Activated CD4-positive, alpha-beta T cell treated with anti-CD3 and anti-CD28 coated beads for 4 hours (primary cell): ENCODE measurements around the gene PLEKHG1.

ENCODE experiments used
- DNase-seq, 2 donors: peaks; one replicate each; pipeline ENCODE4 v3.0.0-alpha.2; 2020

Gene PLEKHG1

GRCh38 chr6:150590446-150590845 lies 9.2 kb upstream of the PLEKHG1 start:
- DNase-seq = no peak

DNA sequence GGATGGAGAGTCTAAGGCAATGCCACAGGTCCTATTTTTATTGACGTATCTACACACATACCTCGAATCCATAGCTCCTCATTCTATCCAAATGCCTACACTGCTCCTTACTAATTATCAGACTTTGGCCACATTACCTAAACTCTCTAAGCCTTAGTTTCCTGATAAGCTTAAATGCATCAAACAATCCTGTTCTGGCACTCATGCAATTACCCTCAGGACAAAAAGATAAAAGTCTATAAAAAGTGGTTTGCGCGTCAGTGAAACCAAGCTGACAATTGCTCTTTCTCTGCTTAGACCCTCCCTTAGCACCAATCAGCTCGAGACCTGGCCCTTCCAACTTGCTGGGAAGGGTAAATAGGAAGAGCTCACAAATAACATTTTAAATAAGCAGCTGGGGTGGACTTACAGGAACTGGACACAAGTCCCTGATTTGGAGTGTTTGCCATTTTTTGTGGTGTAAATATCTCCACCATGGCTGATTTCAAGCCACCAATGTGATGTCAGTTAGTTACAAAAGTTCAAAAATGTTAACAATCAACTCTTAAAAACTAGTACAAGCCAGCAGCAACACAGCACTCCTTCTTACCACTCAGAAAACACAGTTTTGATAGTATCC lies 7.2 kb upstream of the PLEKHG1 start:
- DNase-seq = no peak

DNA sequence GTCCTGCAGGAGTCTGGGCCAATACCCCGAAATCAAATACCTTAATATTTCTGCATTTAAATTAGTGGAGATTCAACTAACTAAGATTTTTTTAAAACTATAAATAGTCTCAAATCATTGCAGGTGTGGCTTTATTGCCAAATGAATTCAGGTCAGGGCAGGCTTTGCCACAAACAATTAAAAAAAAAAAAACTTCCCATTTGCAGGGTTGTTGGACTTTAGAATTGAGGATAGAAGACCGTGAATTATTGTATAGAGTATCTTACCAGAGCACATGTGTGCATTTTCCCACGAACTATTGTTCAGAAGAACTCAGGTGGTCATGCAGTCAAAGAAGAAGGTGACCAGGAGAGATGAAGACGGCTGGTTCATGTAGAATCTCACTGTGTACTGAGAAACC lies 6.6 kb upstream of the PLEKHG1 start:
- no peak for DNase-seq

- DNase-seq = no peak
Measured at GRCh38 chr6:150596439-150596838, 3.2 kb upstream of the PLEKHG1 start.

DNA sequence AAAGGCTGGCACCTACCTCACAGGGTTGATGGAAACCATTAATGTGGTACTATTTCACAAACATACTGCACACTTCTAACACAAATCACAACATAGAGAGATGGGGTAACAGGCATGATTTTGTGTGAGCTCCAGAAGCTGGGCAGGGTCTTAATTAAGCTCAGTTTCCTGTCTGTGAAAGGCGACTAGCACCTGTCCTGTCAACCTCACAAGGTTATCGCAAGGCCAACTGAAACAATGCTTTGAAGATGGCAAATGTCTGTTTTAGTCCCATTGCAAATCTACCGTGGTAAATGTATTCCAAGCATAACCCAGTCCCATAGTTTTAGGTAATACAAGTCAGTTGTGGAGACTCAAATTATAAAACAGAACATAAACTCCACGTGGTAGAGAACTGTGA lies 1.3 kb upstream of the PLEKHG1 start:
- DNase-seq = no peak

- DNase-seq = no peak
Measured at GRCh38 chr6:150598858-150599198, 857 bp upstream of the PLEKHG1 start.

DNA sequence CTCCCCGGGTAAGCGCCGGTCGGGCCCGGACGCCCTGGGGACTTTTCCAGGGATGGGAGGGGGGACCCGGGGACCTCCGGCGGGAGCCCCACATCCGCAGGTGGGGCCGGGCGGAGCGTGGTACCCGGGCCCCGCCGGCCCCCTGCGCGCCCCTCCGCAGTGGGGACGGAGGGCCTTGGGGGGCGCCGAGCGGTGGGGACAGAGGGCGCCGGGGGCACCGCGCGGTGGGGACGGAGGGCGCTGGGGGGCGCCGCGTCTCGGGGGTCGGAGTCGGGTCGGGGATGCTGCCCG lies 270 bp downstream of the PLEKHG1 start:
- DNase-seq = no peak

- DNase-seq = peak; percentile 41 to 52
Measured at GRCh38 chr6:150600301-150601017, 774 bp downstream of the PLEKHG1 start.

DNA sequence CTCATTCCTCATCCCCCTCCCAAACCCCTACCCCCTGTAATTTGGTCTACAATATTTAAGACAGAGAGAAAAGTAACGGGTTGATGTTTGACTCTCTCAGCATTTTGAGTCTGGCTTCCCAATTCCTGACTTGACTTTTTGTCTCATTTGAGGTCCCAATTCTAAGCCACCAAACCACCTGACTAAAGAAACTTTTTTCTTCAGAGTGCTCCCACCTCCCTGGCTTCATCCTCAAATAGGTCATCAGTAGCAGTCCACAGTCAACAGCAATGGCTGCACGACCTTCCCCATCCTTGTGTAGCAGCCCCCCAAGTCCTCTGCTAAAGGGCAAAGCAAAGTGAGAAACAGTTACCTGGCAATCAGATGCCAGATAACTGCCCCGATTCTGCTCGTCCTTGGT lies 1.8 kb downstream of the PLEKHG1 start:
- DNase-seq = no peak

DNA sequence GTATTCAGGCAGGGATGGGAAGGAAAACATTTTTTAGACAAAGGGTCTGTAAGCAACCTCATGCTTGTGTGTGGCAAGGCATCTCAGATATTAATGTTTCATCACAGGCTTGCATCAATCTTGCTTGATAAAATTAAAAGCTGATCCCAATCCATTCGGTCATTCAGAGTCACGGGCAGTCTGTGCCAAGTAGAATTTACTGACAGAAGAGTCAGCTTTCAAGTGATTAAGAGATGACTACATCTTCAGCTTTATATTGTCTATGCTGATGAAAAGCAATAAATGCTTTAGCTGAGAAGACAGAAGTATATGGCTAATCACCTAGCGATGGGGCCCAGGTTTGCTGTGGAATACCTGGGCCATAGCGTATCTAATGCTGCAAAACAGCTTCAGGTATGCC lies 3.5 kb downstream of the PLEKHG1 start:
- no peak for DNase-seq

- DNase-seq = no peak
Measured at GRCh38 chr6:150604467-150604866, 4.8 kb downstream of the PLEKHG1 start.

DNA sequence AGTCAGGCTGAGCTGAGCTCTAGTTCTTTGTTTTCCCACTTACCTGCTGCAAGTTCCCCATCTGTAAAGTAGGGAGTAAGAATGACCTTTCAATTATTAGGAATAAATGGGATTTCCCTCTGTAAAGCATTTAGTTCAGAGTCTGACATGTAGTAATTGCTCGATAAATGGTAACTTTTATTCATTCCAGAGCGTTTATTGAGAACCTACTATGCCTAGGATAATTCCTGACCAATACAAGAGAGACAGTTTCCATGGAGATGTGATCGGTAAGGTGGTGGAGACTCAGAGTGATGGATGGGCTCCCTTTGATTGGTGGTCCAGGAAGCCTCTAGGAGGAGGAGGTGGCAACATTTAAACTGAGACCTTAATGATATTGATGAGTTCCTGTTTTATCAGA lies 5.6 kb downstream of the PLEKHG1 start:
- no peak for DNase-seq

DNA sequence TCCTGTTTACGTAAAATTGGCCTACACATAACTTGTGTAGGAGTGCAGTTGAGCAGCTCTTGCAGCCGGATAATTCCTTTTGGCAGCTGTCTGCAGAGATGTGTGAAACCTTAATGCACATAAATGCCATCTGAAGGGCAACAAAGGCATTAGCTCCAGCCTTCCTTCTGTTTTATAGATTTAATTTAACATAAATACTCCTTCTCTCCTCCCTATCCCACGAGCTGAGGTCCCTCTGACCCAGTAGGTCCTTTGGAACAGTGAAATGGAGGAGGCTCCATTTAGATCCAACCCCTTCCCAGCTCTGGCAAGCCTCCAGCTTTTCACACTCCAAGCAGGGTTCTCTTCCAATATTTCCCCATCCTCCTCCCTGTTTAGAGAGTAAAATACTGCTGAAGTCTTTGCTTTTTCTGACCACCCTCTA lies 6.5 kb downstream of the PLEKHG1 start:
- no peak for DNase-seq

GRCh38 chr6:150606647-150607328 lies 7.1 kb downstream of the PLEKHG1 start:
- DNase-seq = no peak

GRCh38 chr6:150607329-150607650 lies 7.6 kb downstream of the PLEKHG1 start:
- no peak for DNase-seq

DNA sequence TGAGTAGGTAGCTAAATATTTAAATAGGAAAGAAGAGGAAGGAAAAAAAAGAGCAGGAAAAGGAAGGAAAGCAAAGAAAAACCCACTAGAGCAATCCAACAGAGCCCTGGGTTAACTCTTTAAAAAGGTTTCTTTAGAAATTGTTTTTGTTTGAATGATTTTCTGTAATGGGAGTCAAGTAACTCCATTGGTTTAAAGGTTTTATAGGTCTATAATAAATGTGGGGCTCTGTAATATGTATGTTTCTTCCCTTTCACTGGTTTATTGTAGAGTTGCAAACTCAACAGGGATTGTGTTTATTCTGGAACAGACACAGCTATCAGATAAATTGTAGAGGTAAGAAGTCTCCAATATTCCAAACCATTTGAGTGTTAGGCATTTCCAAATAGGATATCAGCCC lies 10.9 kb downstream of the PLEKHG1 start:
- no peak for DNase-seq

DNA sequence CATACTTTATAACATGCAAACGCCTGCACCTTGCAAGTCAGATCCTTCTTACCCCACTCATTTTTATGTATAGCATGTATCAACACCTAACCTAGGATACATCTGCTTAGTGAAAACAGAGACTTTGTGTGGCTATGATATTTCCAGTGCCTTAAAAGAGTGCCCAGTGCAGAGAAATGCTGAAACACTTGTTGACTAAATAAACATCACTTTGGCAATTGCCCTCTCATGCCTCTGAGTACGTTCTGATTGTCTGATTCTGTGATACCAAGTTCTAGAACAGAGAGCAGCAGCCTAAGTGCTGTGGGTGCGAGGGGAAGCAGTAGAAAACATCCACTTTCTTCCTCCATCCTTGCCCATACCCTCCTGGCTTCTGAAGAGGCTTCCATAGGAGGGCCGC lies 13.6 kb downstream of the PLEKHG1 start:
- DNase-seq = no peak

- DNase-seq = no peak
Measured at GRCh38 chr6:150615967-150616366, 16.3 kb downstream of the PLEKHG1 start.

DNA sequence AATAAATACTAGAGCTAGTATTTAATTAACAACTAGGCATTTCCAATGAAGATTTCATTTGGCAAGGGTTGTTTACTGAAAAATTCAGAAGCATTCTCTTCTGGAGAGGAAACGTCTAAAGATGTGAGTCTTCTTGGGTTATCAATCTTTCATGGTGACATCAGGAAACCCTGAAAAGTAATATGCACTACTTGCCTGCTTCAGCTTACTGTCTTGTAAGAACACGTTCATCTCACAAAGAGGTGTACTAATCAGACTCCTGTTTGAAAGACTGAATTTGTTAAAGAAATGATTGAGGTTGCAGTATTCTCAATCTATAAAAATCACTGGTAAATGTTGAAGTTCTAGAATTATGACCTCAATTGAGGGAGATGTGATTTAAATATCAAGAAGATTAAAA lies 16.9 kb downstream of the PLEKHG1 start:
- DNase-seq = no peak

GRCh38 chr6:150617062-150617461 lies 17.4 kb downstream of the PLEKHG1 start:
- no peak for DNase-seq

- DNase-seq = no peak
Measured at GRCh38 chr6:150617496-150618460, 18.1 kb downstream of the PLEKHG1 start.

- no peak for DNase-seq
Measured at GRCh38 chr6:150619275-150619674, 19.6 kb downstream of the PLEKHG1 start.

DNA sequence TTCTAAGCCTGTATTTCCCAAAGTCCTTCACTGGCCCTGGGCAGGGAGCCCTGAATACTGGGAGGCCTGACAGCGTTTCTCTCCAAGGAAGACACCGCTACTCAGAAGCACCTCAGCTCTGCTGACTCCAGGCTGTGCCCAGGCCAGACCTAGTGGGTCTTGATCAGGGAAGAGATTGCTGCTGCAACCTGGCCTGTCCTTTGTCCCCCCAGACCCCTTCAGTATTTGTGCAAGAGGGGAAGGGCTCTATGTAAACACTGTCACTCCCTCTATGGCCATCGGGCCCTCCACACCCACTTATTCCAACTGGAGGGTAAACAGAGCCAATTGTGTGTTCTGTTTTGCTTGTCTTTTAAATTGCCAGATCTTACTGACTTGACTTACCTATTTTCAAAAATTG lies 20.6 kb downstream of the PLEKHG1 start:
- DNase-seq = no peak

- DNase-seq = no peak
Measured at GRCh38 chr6:150620763-150621162, 21.1 kb downstream of the PLEKHG1 start.
